GM12873 (cell line): Measurements from ENCODE around the gene ARHGDIA.
A peak's percentile ranks its signal among the peaks of the same experiment; 100 is the strongest.

ENCODE experiments used
- CTCF ChIP-seq: IDR thresholded peaks from 2 replicates; pipeline ENCODE4 v1.5.1; 2012; ENCODE audit warnings: low read depth, mild to moderate bottlenecking, moderate library complexity, low read length, control low read depth; ENCODE audit not compliant: insufficient read depth; ENCODE audit errors: missing control alignments

ARHGDIA gene

GRCh38 chr17:81821603-81822311 lies 49.4 kb downstream of the ARHGDIA start:
- peak; percentile 6 for TF ChIP-seq CTCF

GRCh38 chr17:81821147-81821546 lies 50.0 kb downstream of the ARHGDIA start:
- no peak for TF ChIP-seq CTCF

- TF ChIP-seq CTCF, result no peak
These were observed 51.4 kb downstream of the ARHGDIA start for GRCh38 chr17:81819708-81820107.

- no peak for TF ChIP-seq CTCF
These were observed 53.4 kb downstream of the ARHGDIA start for GRCh38 chr17:81817758-81818147.
